ENCODE measurements around the gene ZNF565. TPM values are rescaled to one million over a fixed set of nuclear protein-coding genes. Genes with fewer than 3 reads are reported as not detected.
"Not testable (repeated sequence)": the region's sequence is repeated elsewhere in the genome, so short reads cannot be mapped to it uniquely, and the experiment has no call there.

Gene ZNF565
- total RNA-seq, 2 donors from 2014 or later = 1.6 to 2.7 TPM

DNA sequence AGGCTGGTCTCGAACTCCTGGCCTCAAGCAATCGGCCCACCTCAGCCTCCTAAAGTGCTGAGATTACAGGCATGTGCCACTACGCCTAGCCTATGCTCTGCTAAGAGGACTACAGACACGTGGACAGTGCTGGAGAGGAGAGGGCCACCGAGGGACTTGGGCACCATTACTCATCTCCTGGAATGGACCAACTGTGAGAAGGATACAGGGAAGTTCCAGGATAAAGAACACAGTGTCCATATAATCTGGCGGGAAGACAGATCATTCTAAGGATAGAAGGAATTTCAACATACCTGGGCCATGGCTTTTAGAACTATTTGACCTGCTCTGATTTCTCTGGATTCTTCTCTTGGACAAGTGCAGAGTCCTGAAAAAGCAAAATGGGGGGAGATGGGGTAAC, 12.8 kb downstream of the ZNF565 start:
- H3K36me3 ChIP-seq (ENCODE audit: control insufficient read depth, insufficient read depth, low read length) = no peaks in the 10 kb centered on the region
- TF ChIP-seq, protein P1, sequence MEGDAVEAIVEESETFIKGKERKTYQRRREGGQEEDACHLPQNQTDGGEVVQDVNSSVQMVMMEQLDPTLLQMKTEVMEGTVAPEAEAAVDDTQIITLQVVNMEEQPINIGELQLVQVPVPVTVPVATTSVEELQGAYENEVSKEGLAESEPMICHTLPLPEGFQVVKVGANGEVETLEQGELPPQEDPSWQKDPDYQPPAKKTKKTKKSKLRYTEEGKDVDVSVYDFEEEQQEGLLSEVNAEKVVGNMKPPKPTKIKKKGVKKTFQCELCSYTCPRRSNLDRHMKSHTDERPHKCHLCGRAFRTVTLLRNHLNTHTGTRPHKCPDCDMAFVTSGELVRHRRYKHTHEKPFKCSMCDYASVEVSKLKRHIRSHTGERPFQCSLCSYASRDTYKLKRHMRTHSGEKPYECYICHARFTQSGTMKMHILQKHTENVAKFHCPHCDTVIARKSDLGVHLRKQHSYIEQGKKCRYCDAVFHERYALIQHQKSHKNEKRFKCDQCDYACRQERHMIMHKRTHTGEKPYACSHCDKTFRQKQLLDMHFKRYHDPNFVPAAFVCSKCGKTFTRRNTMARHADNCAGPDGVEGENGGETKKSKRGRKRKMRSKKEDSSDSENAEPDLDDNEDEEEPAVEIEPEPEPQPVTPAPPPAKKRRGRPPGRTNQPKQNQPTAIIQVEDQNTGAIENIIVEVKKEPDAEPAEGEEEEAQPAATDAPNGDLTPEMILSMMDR (conservative IDR thresholded peaks at IDR 0.05) = no peak

DNA sequence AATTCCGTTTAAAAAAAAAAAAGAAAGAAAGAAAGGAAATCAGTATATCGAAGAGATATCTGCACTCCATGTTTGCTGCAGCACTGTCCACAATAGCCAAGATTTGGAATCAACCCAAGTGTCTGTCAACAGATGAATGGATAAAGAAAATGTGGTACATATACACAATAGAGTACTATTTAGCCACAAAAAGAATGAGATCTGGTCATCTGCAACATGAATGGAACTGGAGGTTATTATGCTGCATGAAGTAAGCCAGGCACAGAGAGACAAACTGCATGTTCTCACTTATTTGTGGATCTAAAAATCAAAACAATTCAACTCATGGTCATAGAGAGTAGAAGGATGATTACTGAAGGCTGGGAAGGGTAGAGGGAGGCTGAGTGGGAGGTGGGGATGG, 16.3 kb downstream of the ZNF565 start:
- H3K4me3 ChIP-seq (ENCODE audit: low read length) = no peak overlapping the region
- H3K9me3 ChIP-seq (ENCODE audit: control insufficient read depth, low read length) = no peaks in the 10 kb centered on the region
- H3K27ac ChIP-seq (ENCODE audit: low read depth, low read length) = no peak overlapping the region
- 93 to 100% methylated on average over 2 of the region's 2 CpGs for WGBS, 2 experiments (ENCODE audit: insufficient coverage in 1 of 2, insufficient read length in 1 of 2)
- Mint-ChIP-seq H3K36me3 (ENCODE audit: low read depth) (no peaks in the 10 kb centered on the region), H3K9me3 (no peaks in the 10 kb centered on the region), H3K27ac (no peak overlapping the region), H3K4me1 (no peaks in the 10 kb centered on the region), H3K4me3 (no peak overlapping the region), H3K27me3 (ENCODE audit: insufficient read depth) (no peaks in the 10 kb centered on the region)
- TF ChIP-seq, protein P1 (conservative IDR thresholded peaks at IDR 0.05) = no peak
- no peak overlapping the region for H3K9ac ChIP-seq (ENCODE audit: extremely low read depth, low read length, poor library complexity, severe bottlenecking)
- H3K36me3 ChIP-seq (ENCODE audit: control insufficient read depth, insufficient read depth, low read length) = no peaks in the 10 kb centered on the region
- H3K27me3 ChIP-seq (ENCODE audit: control insufficient read depth, insufficient read depth, low read length, poor library complexity, severe bottlenecking) = no peaks in the 10 kb centered on the region
- no peaks in the 10 kb centered on the region for H3K4me1 ChIP-seq (ENCODE audit: control insufficient read depth, insufficient read depth, low read length)
- no peak for DNase-seq

More for the DNA sequence above, 12.8 kb downstream of the ZNF565 start:
- no peaks in the 10 kb centered on the region for H3K36me3 Mint-ChIP-seq (ENCODE audit: low read depth)
- no peaks in the 10 kb centered on the region for H3K4me1 ChIP-seq (ENCODE audit: control insufficient read depth, insufficient read depth, low read length)
- whole genome bisulfite sequencing, 2 experiments (ENCODE audit: insufficient coverage in 1 of 2, insufficient read length in 1 of 2) = 76 to 91% methylated on average over 6 of the region's 6 CpGs
- H3K9ac ChIP-seq (ENCODE audit: extremely low read depth, low read length, poor library complexity, severe bottlenecking) = no peak overlapping the region
- no peaks in the 10 kb centered on the region for H3K4me1 Mint-ChIP-seq
- no peaks in the 10 kb centered on the region for H3K9me3 Mint-ChIP-seq
- no peaks in the 10 kb centered on the region for H3K27me3 Mint-ChIP-seq (ENCODE audit: insufficient read depth)
- no peak for DNase-seq
- no peak overlapping the region for H3K27ac Mint-ChIP-seq
- H3K27ac ChIP-seq (ENCODE audit: low read depth, low read length) = no peak overlapping the region
- H3K9me3 ChIP-seq (ENCODE audit: control insufficient read depth, low read length) = no peaks in the 10 kb centered on the region
- no peaks in the 10 kb centered on the region for H3K27me3 ChIP-seq (ENCODE audit: control insufficient read depth, insufficient read depth, low read length, poor library complexity, severe bottlenecking)
- no peak overlapping the region for H3K4me3 Mint-ChIP-seq
- no peak overlapping the region for H3K4me3 ChIP-seq (ENCODE audit: low read length)

DNA sequence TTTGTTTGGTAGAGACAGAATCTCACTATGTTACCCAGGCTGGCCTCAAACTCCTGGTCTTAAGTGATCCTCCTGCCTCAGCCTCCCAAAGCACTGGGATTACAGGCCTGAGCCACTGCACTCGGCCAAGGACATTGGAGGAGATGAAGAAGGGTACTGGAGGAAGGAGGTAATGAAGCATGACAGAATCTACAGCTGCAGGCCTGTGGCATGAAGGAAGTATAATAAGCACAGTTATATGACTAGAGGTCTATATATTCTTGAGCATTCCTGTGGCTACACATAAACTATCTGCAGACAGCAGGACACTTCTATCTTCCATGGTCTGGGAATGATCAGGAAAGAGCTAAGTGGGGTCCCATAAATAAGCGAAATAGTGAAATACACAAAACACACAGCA, 18.2 kb downstream of the ZNF565 start:
- H3K36me3 ChIP-seq (ENCODE audit: control insufficient read depth, insufficient read depth, low read length) = no peaks in the 10 kb centered on the region
- no peak overlapping the region for H3K4me3 ChIP-seq (ENCODE audit: low read length)
- TF ChIP-seq, protein P1 (conservative IDR thresholded peaks at IDR 0.05) = no peak
- Mint-ChIP-seq H3K27me3 (ENCODE audit: insufficient read depth) (no peaks in the 10 kb centered on the region), H3K36me3 (ENCODE audit: low read depth) (peaks cover 2% of the 10 kb centered on the region), H3K27ac (no peak overlapping the region), H3K4me3 (no peak overlapping the region), H3K9me3 (no peaks in the 10 kb centered on the region), H3K4me1 (no peaks in the 10 kb centered on the region)
- no peak overlapping the region for H3K9ac ChIP-seq (ENCODE audit: extremely low read depth, low read length, poor library complexity, severe bottlenecking)
- no peak overlapping the region for H3K27ac ChIP-seq (ENCODE audit: low read depth, low read length)
- DNase-seq = no peak
- WGBS, 2 experiments (ENCODE audit: insufficient coverage in 1 of 2, insufficient read length in 1 of 2) = 88 to 95% methylated on average over 1 to 2 of the region's 2 CpGs
- no peaks in the 10 kb centered on the region for H3K9me3 ChIP-seq (ENCODE audit: control insufficient read depth, low read length)
- H3K27me3 ChIP-seq (ENCODE audit: control insufficient read depth, insufficient read depth, low read length, poor library complexity, severe bottlenecking) = no peaks in the 10 kb centered on the region
- H3K4me1 ChIP-seq (ENCODE audit: control insufficient read depth, insufficient read depth, low read length) = no peaks in the 10 kb centered on the region

DNA sequence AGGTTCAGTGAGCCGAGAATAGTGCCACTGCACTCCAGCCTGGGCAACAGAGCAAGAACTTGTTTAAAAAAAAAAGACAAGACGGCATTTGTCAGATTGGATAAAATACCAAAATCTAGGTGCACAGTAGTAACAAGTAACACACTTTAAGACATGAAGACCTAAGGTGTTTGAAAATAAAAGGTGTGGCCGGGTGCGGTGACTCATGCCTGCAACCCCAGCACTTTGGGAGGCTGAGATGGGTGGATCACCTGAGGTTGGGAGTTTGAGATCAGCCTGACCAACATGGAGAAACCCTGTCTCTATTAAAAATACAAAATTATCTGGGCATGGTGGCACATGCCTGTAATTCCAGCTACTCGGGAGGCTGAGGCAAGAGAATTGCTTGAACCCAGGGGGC, 27.7 kb downstream of the ZNF565 start:
- not testable (repeated sequence) for H3K9me3 Mint-ChIP-seq; H3K27ac Mint-ChIP-seq; H3K27me3 ChIP-seq (ENCODE audit: control insufficient read depth, insufficient read depth, low read length, poor library complexity, severe bottlenecking); H3K4me3 ChIP-seq (ENCODE audit: low read length); H3K27me3 Mint-ChIP-seq (ENCODE audit: insufficient read depth); H3K4me1 Mint-ChIP-seq; DNase-seq; H3K4me3 Mint-ChIP-seq; H3K4me1 ChIP-seq (ENCODE audit: control insufficient read depth, insufficient read depth, low read length); H3K27ac ChIP-seq (ENCODE audit: low read depth, low read length); H3K9ac ChIP-seq (ENCODE audit: extremely low read depth, low read length, poor library complexity, severe bottlenecking)
- 92 to 94% methylated on average over 3 to 5 of the region's 5 CpGs for WGBS, 2 experiments (ENCODE audit: insufficient coverage in 1 of 2, insufficient read length in 1 of 2)
- Histone ChIP-seq H3K36me3 (ENCODE audit: control insufficient read depth, insufficient read depth, low read length) (peaks cover 11% of the 10 kb centered on the region), H3K9me3 (ENCODE audit: control insufficient read depth, low read length) (peaks cover 16% of the 10 kb centered on the region)
- peaks cover 10% of the 10 kb centered on the region for H3K36me3 Mint-ChIP-seq (ENCODE audit: low read depth)
